B cell (primary cell): ENCODE data around the gene USH1G. TPM values are rescaled to one million over a fixed set of nuclear protein-coding genes. Genes with fewer than 3 reads are reported as not detected.
A peak's percentile ranks its signal among the peaks of the same experiment; 100 is the strongest.

Experiments used
- ATAC-seq: fragments of 200-7000 bp; cut with Tn5 transposase; one replicate; pipeline ENCODE4 v1.10.0; 2021; ENCODE audit warnings: low read depth, mild to moderate bottlenecking, moderate number of reproducible peaks, moderate library complexity
- CTCF ChIA-PET: fragments of 350-600 bp; sonication (Branson Sonifier 250); formaldehyde crosslinking; loops from one replicate; lab custom pipeline; 2021; ENCODE audit warnings: antibody characterized with exemption, inconsistent platforms; lab: Charles Lee
- POLR2A ChIA-PET: fragments of 350-600 bp; sonication (Branson Sonifier 250); formaldehyde crosslinking; loops from one replicate; lab custom pipeline; 2021; ENCODE audit warnings: antibody characterized with exemption; lab: Charles Lee
- DNase-seq: peaks from one replicate; pipeline ENCODE4 v3.0.0; 2013
- H2AFZ ChIP-seq: 2 replicates; pipeline ENCODE4 v1.6.1; 2012; ENCODE audit warnings: mild to moderate bottlenecking, low read depth, low read length; ENCODE audit not compliant: insufficient read depth, poor library complexity, severe bottlenecking
- H3K27ac ChIP-seq, 2 donors: 1 replicate in 1 of 2; 2 replicates in 1 of 2; pipeline ENCODE4 v1.5.1; 2012 to 2013; ENCODE audit warnings: low read length in 2 of 2, mild to moderate bottlenecking in 2 of 2, moderate library complexity in 1 of 2
- H3K27me3 ChIP-seq, 4 experiments: fragments of 200-600 bp in 1 of 4; sonication (generic) in 1 of 4; replicated peaks in 1 of 4; 1 replicate in 2 of 4; 2 replicates in 2 of 4; pipeline versions ENCODE4 v1.6.1 to v1.7.0; 2013 to 2016; ENCODE audit warnings: low read length in 3 of 4, mild to moderate bottlenecking in 2 of 4, mixed read lengths in 1 of 4, moderate library complexity in 1 of 4; ENCODE audit not compliant: insufficient read depth in 4 of 4, control insufficient read depth in 3 of 4; ENCODE audit errors: control extremely low read depth in 1 of 4
- H3K36me3 ChIP-seq, 2 experiments: replicated peaks in 1 of 2; 1 replicate in 1 of 2; 2 replicates in 1 of 2; pipeline versions ENCODE4 v1.6.1 to v1.7.1; 2013; ENCODE audit warnings: low read length in 1 of 2; ENCODE audit not compliant: insufficient read depth in 2 of 2, control insufficient read depth in 1 of 2; ENCODE audit errors: control extremely low read depth in 1 of 2, extremely low read depth in 1 of 2
- H3K4me1 ChIP-seq, 2 donors: fragments of 200-600 bp in 1 of 2; sonication (generic) in 1 of 2; 1 replicate in 1 of 2; 2 replicates in 1 of 2; pipeline versions ENCODE4 v1.5.1 to v1.6.1; 2013 to 2017; ENCODE audit warnings: low read length in 2 of 2; ENCODE audit not compliant: control insufficient read depth in 2 of 2, insufficient read depth in 2 of 2
- H3K4me2 ChIP-seq: replicated peaks from 2 replicates; pipeline ENCODE3; 2012; ENCODE audit warnings: mild to moderate bottlenecking, low read depth, low read length; ENCODE audit not compliant: poor library complexity, severe bottlenecking
- H3K4me3 ChIP-seq, 5 experiments: fragments of 200-600 bp in 1 of 5; sonication (generic) in 1 of 5; 1 replicate in 3 of 5; 2 replicates in 2 of 5; pipeline versions ENCODE4 v1.5.1 to v1.7.0; 2011 to 2016; ENCODE audit warnings: low read length in 4 of 5, mild to moderate bottlenecking in 4 of 5, low read depth in 2 of 5, control low read depth in 1 of 5, moderate library complexity in 1 of 5; ENCODE audit not compliant: insufficient read depth in 1 of 5; ENCODE audit errors: control extremely low read depth in 1 of 5, extremely low read depth in 1 of 5
- H3K79me2 ChIP-seq: fragments of 200-600 bp; sonication (generic); one replicate; pipeline ENCODE4 v1.6.0; 2016; ENCODE audit warnings: low read length; ENCODE audit not compliant: control insufficient read depth, insufficient read depth
- H3K9ac ChIP-seq: fragments of 200-600 bp; sonication (generic); 2 replicates; pipeline ENCODE4 v1.6.1; 2017; ENCODE audit warnings: mild to moderate bottlenecking, low read length, moderate library complexity
- H3K9me3 ChIP-seq, 3 donors: one replicate each; pipeline versions ENCODE4 v1.6.1 to v1.7.1; 2013; ENCODE audit warnings: low read length in 2 of 3; ENCODE audit not compliant: control insufficient read depth in 2 of 3, insufficient read depth in 1 of 3; ENCODE audit errors: control extremely low read depth in 1 of 3
- H4K20me1 ChIP-seq: 2 replicates; pipeline ENCODE4 v1.6.0; 2012; ENCODE audit warnings: mild to moderate bottlenecking, low read length; ENCODE audit not compliant: insufficient read depth, control insufficient read depth, poor library complexity, severe bottlenecking
- H3K27ac Mint-ChIP-seq: one replicate; pipeline ENCODE4 v1.8.0; 2021; ENCODE audit warnings: mixed read lengths
- H3K27me3 Mint-ChIP-seq: one replicate; pipeline ENCODE4 v1.8.0; 2021; ENCODE audit warnings: mixed read lengths
- H3K4me1 Mint-ChIP-seq: one replicate; pipeline ENCODE4 v1.8.0; 2021; ENCODE audit warnings: mixed read lengths
- H3K4me3 Mint-ChIP-seq: one replicate; pipeline ENCODE4 v1.8.0; 2021; ENCODE audit warnings: mixed read lengths
- H3K9me3 Mint-ChIP-seq: one replicate; pipeline ENCODE4 v1.8.0; 2022; ENCODE audit warnings: mixed read lengths; ENCODE audit not compliant: insufficient read depth
- CTCF ChIP-seq: fragments of 200-600 bp; IDR thresholded peaks from one replicate; pipeline ENCODE4 v1.8.0; 2022; ENCODE audit warnings: antibody characterized with exemption, mild to moderate bottlenecking
- EZH2 ChIP-seq: IDR thresholded peaks from 2 replicates; pipeline ENCODE4 v1.6.1; 2012; ENCODE audit warnings: borderline replicate concordance, low read depth, mild to moderate bottlenecking, moderate library complexity, low read length; ENCODE audit not compliant: insufficient read depth, poor library complexity, severe bottlenecking
- WGBS: methylation state at CpG from one replicate; pipeline ENCODE4 v1.1.5; 2013; ENCODE audit warnings: missing lambda C conversion rate; ENCODE audit not compliant: insufficient coverage; 5-methylcytosine and 5-hydroxymethylcytosine counted together
- intact Hi-C: fragments of 100-400 bp; cut with micrococcal nuclease; formaldehyde crosslinking; loops from one replicate; pipeline ENCODE4 v1.10.0; 2022
- polyA plus RNA-seq: library from polyadenylated mRNA; depleted of rRNA; stranded (reverse); fragments of >200 nt; gene quantifications from 2 replicates; pipeline ENCODE4 v1.2.3, GENCODE V29; 2012
- total RNA-seq, 2 donors: library from RNA; stranded (reverse); fragments of 120-200 nt in 1 of 2; gene quantifications; 1 replicate in 1 of 2; 2 replicates in 1 of 2; pipeline versions ENCODE4 v1.2.3 to v1.2.4, GENCODE V29; 2013 to 2022

The USH1G gene
- total and polyA plus RNA-seq, 2 donors (not counting 1 experiment from before 2014, with no cell fraction given): not detected

- H3K9me3 ChIP-seq: no peaks in the 10 kb centered on the region
- intact Hi-C loops: loop anchor here (1.0 kb wide), 1 partner anchor 35 kb away; the partner anchor contains the start of gene USH1G
- Mint-ChIP-seq H3K27ac (no peak overlapping the region), H3K27me3 (peaks cover 4% of the 10 kb centered on the region), H3K9me3 (no peaks in the 10 kb centered on the region), H3K4me1 (peaks cover 7% of the 10 kb centered on the region), H3K4me3 (no peak overlapping the region)
- H3K4me3 ChIP-seq: no peak overlapping the region
- no peaks in the 10 kb centered on the region for H4K20me1 ChIP-seq
- CTCF ChIA-PET: interaction anchor here (0.6 to 3.9 kb wide), 29 partner anchors 9 to 675 kb away, joined by 3 to 32 read pairs (median 4); partner anchors contain the start of genes CDR2L, HID1, MRPL58 and NUP85
- no peak overlapping the region for H3K27ac ChIP-seq
- WGBS: 45% methylated on average over 28 of the region's 33 CpGs
- no peak overlapping the region for H3K4me2 ChIP-seq
- no peaks in the 10 kb centered on the region for H3K36me3 ChIP-seq
- DNase-seq (peak; percentile 79), ATAC-seq (peak; percentile 81)
- no peak for TF ChIP-seq EZH2
- TF ChIP-seq CTCF: peak; percentile 98
- no peak overlapping the region for H2AFZ ChIP-seq
- H3K27me3 ChIP-seq: peaks cover 0 to 12% (median 0%) of the 10 kb centered on the region in 4 experiments
- no peak overlapping the region for H3K9ac ChIP-seq
- no peaks in the 10 kb centered on the region for H3K79me2 ChIP-seq
- POLR2A ChIA-PET: no interaction called here
- H3K4me1 ChIP-seq: peaks cover 2 to 16% of the 10 kb centered on the region in 2 donors
Measured at GRCh38 chr17:74957935-74958740, 35.1 kb upstream of the USH1G start.

GRCh38 chr17:74956093-74956492 is 33.0 kb upstream of the USH1G start:
- intact Hi-C loops: no loop called here
- Mint-ChIP-seq H3K9me3 (no peaks in the 10 kb centered on the region), H3K27ac (no peak overlapping the region), H3K27me3 (peaks cover 4% of the 10 kb centered on the region), H3K4me3 (no peak overlapping the region), H3K4me1 (peaks cover 4% of the 10 kb centered on the region)
- POLR2A ChIA-PET: interaction anchor here (0.6 kb wide), 1 partner anchor 13 kb away, joined by 4 read pairs; no protein-coding TSS in a partner anchor
- CTCF ChIA-PET: interaction anchor here (1.1 to 3.9 kb wide), 5 partner anchors 15 to 165 kb away, joined by 3 to 32 read pairs (median 7); partner anchors contain the start of gene HID1
- Histone ChIP-seq H2AFZ (no peak overlapping the region), H3K79me2 (no peaks in the 10 kb centered on the region), H3K36me3 (no peaks in the 10 kb centered on the region), H3K9ac (no peak overlapping the region), H3K4me1 (peaks cover 0 to 9% of the 10 kb centered on the region in 2 donors), H3K27ac (no peak overlapping the region), H4K20me1 (no peaks in the 10 kb centered on the region), H3K4me3 (no peak overlapping the region), H3K27me3 (peaks cover 0 to 15% (median 0%) of the 10 kb centered on the region in 4 experiments), H3K4me2 (no peak overlapping the region), H3K9me3 (no peaks in the 10 kb centered on the region)
- ATAC-seq (no peak), DNase-seq (no peak)
- 92% methylated on average over 4 of the region's 4 CpGs for WGBS
- TF ChIP-seq CTCF (no peak), EZH2 (no peak)
